PC-3 (cell line): ENCODE data around the gene LONRF3. TPM values are rescaled to one million over a fixed set of nuclear protein-coding genes. Genes with fewer than 3 reads are reported as not detected.

ENCODE experiments used
- ATAC-seq: fragments of 200-7000 bp; cut with Tn5 transposase; 2 replicates; pipeline ENCODE4 v1.9.1; 2020; ENCODE audit warnings: mild to moderate bottlenecking, moderate library complexity
- BruUV-seq: library from RNA; stranded (reverse); fragments of 400-500 nt; replicated peaks from 2 replicates; lab custom pipeline; 2021; lab: Mats Ljungman, UMichigan
- CTCF ChIA-PET: fragments of 300-600 bp; sonication (Branson Sonifier 250); formaldehyde crosslinking; loops from one replicate; lab custom pipeline; 2022; ENCODE audit warnings: antibody characterized with exemption; lab: Charles Lee
- POLR2A ChIA-PET: fragments of 300-600 bp; sonication (Branson Sonifier 250); formaldehyde crosslinking; loops from one replicate; lab custom pipeline; 2022; ENCODE audit warnings: antibody characterized with exemption; ENCODE audit not compliant: unreplicated experiment; lab: Charles Lee
- DNase-seq: peaks from one replicate; pipeline ENCODE4 v3.0.0-alpha.2; 2015
- H2AFZ ChIP-seq: fragments of 300-600 bp; sonication (generic); 2 replicates; pipeline ENCODE4 v1.6.0; 2016; ENCODE audit warnings: antibody characterized with exemption, low read length
- H3F3A ChIP-seq: fragments of 300-600 bp; sonication (generic); one replicate; pipeline ENCODE4 v1.6.0; 2017; ENCODE audit warnings: antibody characterized with exemption, low read length, control low read depth, mild to moderate bottlenecking; ENCODE audit not compliant: unreplicated experiment
- H3K27ac ChIP-seq: fragments of 300-600 bp; sonication (generic); 2 replicates; pipeline ENCODE4 v1.5.1; 2016; ENCODE audit warnings: mild to moderate bottlenecking, low read length
- H3K27me3 ChIP-seq: fragments of 300-600 bp; sonication (generic); 2 replicates; pipeline ENCODE4 v1.6.1; 2016; ENCODE audit warnings: low read length, mixed read lengths
- H3K36me3 ChIP-seq: fragments of 300-600 bp; sonication (generic); 2 replicates; pipeline ENCODE4 v1.6.1; 2016; ENCODE audit warnings: low read depth, mixed run types, low read length, mixed read lengths
- H3K4me1 ChIP-seq: fragments of 300-600 bp; sonication (generic); 2 replicates; pipeline ENCODE4 v1.5.1; 2016; ENCODE audit warnings: low read length; ENCODE audit not compliant: insufficient read depth
- H3K4me2 ChIP-seq: fragments of 300-600 bp; sonication (generic); 2 replicates; pipeline ENCODE4 v1.6.0; 2016; ENCODE audit warnings: low read length
- H3K4me3 ChIP-seq: fragments of 300-600 bp; sonication (generic); 2 replicates; pipeline ENCODE4 v1.5.1; 2016; ENCODE audit warnings: mild to moderate bottlenecking, low read length, mixed read lengths
- H3K79me2 ChIP-seq: fragments of 300-600 bp; sonication (generic); 2 replicates; pipeline ENCODE4 v1.6.1; 2017; ENCODE audit warnings: low read length, mixed read lengths
- H3K9ac ChIP-seq: fragments of 300-600 bp; sonication (generic); 2 replicates; pipeline ENCODE4 v1.6.0; 2016; ENCODE audit warnings: mild to moderate bottlenecking, low read length
- H3K9me2 ChIP-seq: fragments of 300-600 bp; sonication (generic); replicated peaks from 2 replicates; pipeline ENCODE4 v1.6.1; 2016; ENCODE audit warnings: mixed run types, low read length, mixed read lengths
- H3K9me3 ChIP-seq: fragments of 300-600 bp; sonication (generic); 2 replicates; pipeline ENCODE4 v1.6.1; 2016; ENCODE audit warnings: low read length, mixed read lengths
- H4K20me1 ChIP-seq: fragments of 300-600 bp; sonication (generic); 2 replicates; pipeline ENCODE4 v1.6.1; 2016; ENCODE audit warnings: low read length, mixed read lengths
- EZH2 ChIP-seq: fragments of 300-600 bp; sonication (generic); IDR thresholded peaks from one replicate; pipeline ENCODE4 v1.6.1; 2017; ENCODE audit warnings: antibody characterized with exemption, mild to moderate bottlenecking, low read length; ENCODE audit not compliant: unreplicated experiment
- EZH2phosphoT487 ChIP-seq: fragments of 300-600 bp; sonication (generic); IDR thresholded peaks from 2 replicates; pipeline ENCODE4 v1.6.1; 2018; ENCODE audit warnings: mild to moderate bottlenecking, antibody characterized with exemption, low read length, borderline replicate concordance
- intact Hi-C: fragments of 100-400 bp; cut with micrococcal nuclease; formaldehyde crosslinking; loops from 2 replicates; pipeline ENCODE4 v1.9.0; 2023
- total RNA-seq: library from RNA; depleted of rRNA; stranded (reverse); fragments of >200 nt; gene quantifications from 2 replicates; pipeline ENCODE4 v1.2.3, GENCODE V29; 2014
- TF ChIP-seq, protein P1 (sequence below): fragments of 300-600 bp; sonication (generic); conservative IDR thresholded peaks from 2 replicates; pipeline ENCODE4 v1.5.1; 2017; ENCODE audit warnings: antibody characterized with exemption, low read depth, mild to moderate bottlenecking, low read length

The LONRF3 gene
- total RNA-seq, 1 experiment from 2014 or later: 14.5 TPM

DNA sequence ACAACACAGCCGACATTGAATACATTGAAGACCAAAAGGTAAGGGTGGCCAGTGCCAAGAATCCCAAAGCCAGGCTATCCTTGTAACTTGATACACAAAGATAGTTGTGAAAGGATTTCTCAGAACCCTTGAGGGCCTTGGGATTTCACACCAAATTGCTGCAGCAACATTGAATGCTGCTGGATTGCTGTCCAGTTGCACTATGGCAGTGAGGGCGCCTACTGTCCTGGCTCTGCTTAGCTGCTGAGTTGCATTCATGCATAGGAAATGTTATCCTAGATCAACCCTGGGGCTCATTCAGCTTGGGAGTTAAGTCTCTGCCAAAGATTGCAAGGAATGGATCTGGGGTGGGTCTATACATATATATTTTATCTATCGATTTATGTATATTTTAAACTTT lies 38.7 kb downstream of the LONRF3 start:
- Histone ChIP-seq H3K9ac (peak overlapping the region; percentile 60), H3K4me3 (no peak overlapping the region), H3K79me2 (no peaks in the 10 kb centered on the region), H3K36me3 (peaks cover 50% of the 10 kb centered on the region), H2AFZ (no peak overlapping the region), H3K27ac (peak overlapping the region; percentile 100), H3K4me1 (peaks cover 41% of the 10 kb centered on the region), H3K9me2 (no peaks in the 10 kb centered on the region), H3K9me3 (no peaks in the 10 kb centered on the region), H3K4me2 (peak overlapping the region; percentile 38; the same call in 1 of the 2 replicates), H3K27me3 (no peaks in the 10 kb centered on the region), H4K20me1 (no peaks in the 10 kb centered on the region), H3F3A (peaks cover 12% of the 10 kb centered on the region)
- no TSS peak for BruUV-seq
- intact Hi-C loops: no loop called here
- POLR2A ChIA-PET: interaction anchor here (0.5 kb wide), 1 partner anchor 138 kb away, joined by 5 read pairs; no protein-coding TSS in a partner anchor
- TF ChIP-seq EZH2 (no peak), EZH2phosphoT487 (no peak)
- TF ChIP-seq, protein P1, sequence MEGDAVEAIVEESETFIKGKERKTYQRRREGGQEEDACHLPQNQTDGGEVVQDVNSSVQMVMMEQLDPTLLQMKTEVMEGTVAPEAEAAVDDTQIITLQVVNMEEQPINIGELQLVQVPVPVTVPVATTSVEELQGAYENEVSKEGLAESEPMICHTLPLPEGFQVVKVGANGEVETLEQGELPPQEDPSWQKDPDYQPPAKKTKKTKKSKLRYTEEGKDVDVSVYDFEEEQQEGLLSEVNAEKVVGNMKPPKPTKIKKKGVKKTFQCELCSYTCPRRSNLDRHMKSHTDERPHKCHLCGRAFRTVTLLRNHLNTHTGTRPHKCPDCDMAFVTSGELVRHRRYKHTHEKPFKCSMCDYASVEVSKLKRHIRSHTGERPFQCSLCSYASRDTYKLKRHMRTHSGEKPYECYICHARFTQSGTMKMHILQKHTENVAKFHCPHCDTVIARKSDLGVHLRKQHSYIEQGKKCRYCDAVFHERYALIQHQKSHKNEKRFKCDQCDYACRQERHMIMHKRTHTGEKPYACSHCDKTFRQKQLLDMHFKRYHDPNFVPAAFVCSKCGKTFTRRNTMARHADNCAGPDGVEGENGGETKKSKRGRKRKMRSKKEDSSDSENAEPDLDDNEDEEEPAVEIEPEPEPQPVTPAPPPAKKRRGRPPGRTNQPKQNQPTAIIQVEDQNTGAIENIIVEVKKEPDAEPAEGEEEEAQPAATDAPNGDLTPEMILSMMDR: no peak
- ATAC-seq (peak; percentile 48), DNase-seq (peak; percentile 53)
- CTCF ChIA-PET: interaction anchor here (0.6 kb wide), 1 partner anchor 54 kb away, joined by 5 read pairs; no protein-coding TSS in a partner anchor

DNA sequence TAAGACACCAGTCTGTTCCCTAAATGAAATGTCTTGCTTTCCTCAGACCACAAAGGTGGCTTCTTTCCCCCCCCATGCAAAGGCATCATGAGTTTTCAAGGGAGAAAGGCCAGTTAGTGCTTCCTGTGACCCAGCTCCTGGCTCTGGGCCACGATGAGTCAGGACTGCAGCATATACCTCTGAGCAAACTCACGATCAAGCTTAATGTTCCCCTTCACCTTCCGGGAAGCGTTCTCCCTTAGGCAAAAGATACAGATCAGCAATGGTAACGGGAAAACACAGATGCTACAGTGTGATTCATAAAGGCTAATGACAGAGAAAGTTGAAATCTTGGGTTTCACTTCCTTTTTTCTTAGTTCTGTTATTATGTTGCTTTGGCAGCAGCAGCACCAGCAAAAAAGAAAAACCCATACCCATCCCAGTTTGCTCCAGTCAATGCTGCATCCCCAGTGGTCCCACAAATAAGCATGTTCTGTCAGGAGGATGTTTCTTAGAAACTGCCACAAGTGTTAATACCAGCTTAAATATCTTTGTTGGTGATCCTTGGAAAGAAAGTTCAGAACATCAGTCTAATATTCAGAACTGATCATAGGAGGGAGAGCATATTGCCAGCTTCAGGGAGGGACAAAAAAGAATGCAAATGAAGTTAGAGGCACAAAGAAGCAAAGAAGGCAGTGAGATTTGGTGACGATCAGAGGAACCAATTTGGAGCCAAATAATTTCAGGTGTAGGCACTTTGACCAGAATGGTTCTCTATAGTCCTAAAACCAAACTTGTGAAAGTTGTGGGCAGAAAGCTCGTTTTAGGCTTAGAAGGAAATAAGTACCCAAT lies 41.2 kb downstream of the LONRF3 start:
- Histone ChIP-seq H3K79me2 (no peaks in the 10 kb centered on the region), H3K4me3 (no peak overlapping the region), H3K9me2 (no peaks in the 10 kb centered on the region), H3K27me3 (no peaks in the 10 kb centered on the region), H3K27ac (peak overlapping the region; percentile 100), H3K36me3 (peaks cover 46% of the 10 kb centered on the region), H3K4me2 (peak overlapping the region; percentile 73), H3K9ac (peak overlapping the region; percentile 79), H2AFZ (no peak overlapping the region), H3K9me3 (no peaks in the 10 kb centered on the region), H4K20me1 (no peaks in the 10 kb centered on the region), H3K4me1 (peaks cover 41% of the 10 kb centered on the region), H3F3A (peaks cover 12% of the 10 kb centered on the region)
- no TSS peak for BruUV-seq
- DNase-seq: peak; percentile 98
- intact Hi-C loops: loop anchor here (1.0 to 2.0 kb wide), 2 partner anchors 51 to 131 kb away; no protein-coding TSS in a partner anchor
- ChIA-PET CTCF (interaction anchor here (1.2 kb wide), 1 partner anchor 51 kb away, joined by 19 read pairs; no protein-coding TSS in a partner anchor), POLR2A (interaction anchor here (0.6 to 0.7 kb wide), 2 partner anchors 117 to 1025 kb away, joined by 3 to 10 read pairs; no protein-coding TSS in a partner anchor)
- ATAC-seq: peak; percentile 88
- no peak for TF ChIP-seq EZH2phosphoT487
- TF ChIP-seq, protein P1: no peak
- no peak for TF ChIP-seq EZH2
